Measurements from ENCODE around the gene SRSF5. TPM values are rescaled to one million over a fixed set of nuclear protein-coding genes. Genes with fewer than 3 reads are reported as not detected.

Gene SRSF5
- total RNA-seq, 1 experiment from 2014 or later: 389 TPM

GRCh38 chr14:69784942-69785341 is 18.0 kb downstream of the SRSF5 start:
- no peak overlapping the region for H4K8ac ChIP-seq (replicated peaks; ENCODE audit: insufficient read length, low read depth, low read length)
- H4K5ac ChIP-seq (ENCODE audit: insufficient read length, low read depth, low read length): no peak overlapping the region
- H4K20me1 ChIP-seq (ENCODE audit: control insufficient read depth, insufficient read depth, insufficient read length): no peaks in the 10 kb centered on the region
- no peaks in the 10 kb centered on the region for H3K4me1 ChIP-seq (ENCODE audit: insufficient read depth, low read length)
- H3K79me1 ChIP-seq (ENCODE audit: insufficient read depth, low read depth, low read length, poor library complexity, severe bottlenecking): no peaks in the 10 kb centered on the region
- Mint-ChIP-seq H3K4me3 (no peak overlapping the region), H3K4me1 (no peaks in the 10 kb centered on the region), H3K27ac (no peak overlapping the region), H3K27me3 (ENCODE audit: low read depth) (peaks cover 2% of the 10 kb centered on the region; the same call in 1 of the 2 replicates), H3K9me3 (no peaks in the 10 kb centered on the region), H3K36me3 (ENCODE audit: insufficient read depth in 1 of 3, low read depth in 3 of 3) (peaks cover 0 to 6% (median 2%) of the 10 kb centered on the region in 3 experiments; a peak in 2 of 7 replicates)
- no peaks in the 10 kb centered on the region for H3K23me2 ChIP-seq (ENCODE audit: insufficient read length, low read depth, low read length, poor library complexity, severe bottlenecking)
- no peak overlapping the region for H3K18ac ChIP-seq (ENCODE audit: insufficient read length, low read depth, low read length)
- no peak overlapping the region for H3K56ac ChIP-seq (ENCODE audit: insufficient read length, low read depth, low read length)
- no peaks in the 10 kb centered on the region for H3K79me2 ChIP-seq (ENCODE audit: insufficient read depth, low read length)
- H3K27ac ChIP-seq (ENCODE audit: insufficient read length, low read depth, low read length): no peak overlapping the region
- no peak for DNase-seq
- no peaks in the 10 kb centered on the region for H3K27me3 ChIP-seq (ENCODE audit: insufficient read depth, low read length)
- H4K91ac ChIP-seq (ENCODE audit: insufficient read length, low read depth, low read length): no peak overlapping the region
- no peak overlapping the region for H2BK120ac ChIP-seq (ENCODE audit: low read depth, low read length, poor library complexity, severe bottlenecking)
- no peak overlapping the region for H3K14ac ChIP-seq (ENCODE audit: insufficient read depth, low read length)
- H3K9me3 ChIP-seq (ENCODE audit: control insufficient read depth, low read depth, low read length): no peaks in the 10 kb centered on the region
- H2BK15ac ChIP-seq (ENCODE audit: low read depth, low read length): no peak overlapping the region
- no CpG with 5 or more reads among the region's 1 CpG for WGBS (ENCODE audit: extremely low coverage, insufficient read length, low lambda C conversion rate)
- no peak overlapping the region for H2AFZ ChIP-seq (ENCODE audit: low read length)
- H2BK20ac ChIP-seq (ENCODE audit: low read depth, low read length, poor library complexity, severe bottlenecking): no peak overlapping the region
- H2AK5ac ChIP-seq (ENCODE audit: insufficient read length, low read length): no peak overlapping the region
- H2BK5ac ChIP-seq (ENCODE audit: insufficient read length, low read length): no peak overlapping the region
- TF ChIP-seq CTCF (conservative IDR thresholded peaks at IDR 0.05): no peak
- no peak overlapping the region for H3T11ph ChIP-seq (ENCODE audit: low read length)
- H3K9ac ChIP-seq (ENCODE audit: extremely low read depth, insufficient read length, low read length): no peak overlapping the region
- no peak overlapping the region for H3K4me2 ChIP-seq (ENCODE audit: insufficient read depth, insufficient read length, low read length)
- no peak overlapping the region for H2BK12ac ChIP-seq (ENCODE audit: insufficient read length, low read depth, low read length)
- no peak overlapping the region for H3K4ac ChIP-seq (ENCODE audit: low read depth, low read length)
- no peak overlapping the region for H3K23ac ChIP-seq (ENCODE audit: insufficient read length, low read depth, low read length)
